Activated naive CD8-positive, alpha-beta T cell treated with anti-CD3 and anti-CD28 coated beads, Interleukin-2, amount 50 U/mL, for 16 hours (primary cell): Measurements from ENCODE around the gene MRO.
"Not testable (repeated sequence)": the region's sequence is repeated elsewhere in the genome, so short reads cannot be mapped to it uniquely, and the experiment has no call there.

Experiments
- DNase-seq: peaks from one replicate; pipeline ENCODE4 v3.0.0-alpha.2; 2020; ENCODE audit warnings: low read depth, low spot score

Gene MRO

GRCh38 chr18:50836521-50836957, 16.7 kb upstream of the MRO start:
- DNase-seq: no peak

GRCh38 chr18:50833496-50833895, 13.7 kb upstream of the MRO start:
- DNase-seq: not testable (repeated sequence)

DNA sequence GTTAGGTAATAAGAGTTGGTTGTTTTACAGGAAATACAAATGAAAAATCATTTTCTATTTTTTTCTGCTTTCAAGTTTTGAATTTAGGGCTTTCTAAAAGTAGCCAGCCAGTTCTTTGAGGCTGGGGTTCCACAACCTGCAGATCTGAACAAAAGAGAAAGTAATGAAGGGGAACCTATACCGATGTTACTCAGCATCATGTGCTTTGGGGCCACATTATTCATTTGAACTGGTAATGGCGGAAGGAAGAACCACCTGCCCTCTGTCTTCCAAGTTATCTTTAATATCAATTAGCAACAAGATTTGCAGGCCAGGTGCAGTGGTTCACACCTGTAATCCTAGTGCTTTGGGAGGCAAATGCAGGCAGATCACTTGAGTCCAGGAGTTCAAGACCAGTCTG, 12.9 kb upstream of the MRO start:
- DNase-seq: no peak

- no peak for DNase-seq
These were observed 10.7 kb upstream of the MRO start for GRCh38 chr18:50830544-50830943.

DNA sequence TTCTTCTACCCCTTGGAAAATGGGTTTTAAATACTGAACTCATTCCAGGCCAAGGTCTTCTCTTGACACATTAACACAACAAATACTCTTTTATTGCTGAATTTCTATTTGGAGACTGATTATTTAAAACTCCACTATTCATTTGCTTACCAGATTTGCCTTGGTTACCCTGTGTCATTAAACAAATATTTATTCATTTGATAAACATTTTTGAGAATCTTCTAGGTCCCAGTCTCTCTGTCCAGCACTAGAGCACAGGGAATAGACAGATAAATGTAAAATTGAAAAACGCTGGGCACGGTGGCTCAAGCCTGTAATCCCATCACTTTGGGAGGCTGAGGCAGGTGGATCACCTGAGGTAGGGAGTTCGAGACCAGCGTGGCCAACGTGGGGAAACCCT, 9.8 kb upstream of the MRO start:
- DNase-seq: no peak

DNA sequence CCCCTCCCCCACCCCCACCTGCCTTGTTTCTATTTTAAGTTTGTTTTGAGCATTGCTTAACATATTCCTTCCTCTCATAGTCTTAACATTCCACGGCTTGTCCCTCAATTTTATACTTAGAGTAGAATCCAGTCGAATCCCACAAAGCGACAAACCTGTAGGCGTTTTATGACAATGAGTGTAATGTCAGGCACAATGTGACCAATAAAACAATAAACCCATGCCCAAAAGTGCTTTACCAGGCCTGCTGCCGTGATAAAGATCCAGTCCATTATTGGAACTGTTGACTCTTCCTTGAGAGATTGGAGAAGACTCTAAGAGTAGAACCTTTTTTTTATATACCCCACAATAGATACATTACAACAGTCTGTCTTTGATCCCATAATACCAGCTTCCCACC, 6.2 kb upstream of the MRO start:
- DNase-seq: no peak

- DNase-seq: no peak
These were observed 5.8 kb upstream of the MRO start for GRCh38 chr18:50825621-50826020.

- DNase-seq: no peak
These were observed 2.9 kb upstream of the MRO start for GRCh38 chr18:50822756-50823155.

DNA sequence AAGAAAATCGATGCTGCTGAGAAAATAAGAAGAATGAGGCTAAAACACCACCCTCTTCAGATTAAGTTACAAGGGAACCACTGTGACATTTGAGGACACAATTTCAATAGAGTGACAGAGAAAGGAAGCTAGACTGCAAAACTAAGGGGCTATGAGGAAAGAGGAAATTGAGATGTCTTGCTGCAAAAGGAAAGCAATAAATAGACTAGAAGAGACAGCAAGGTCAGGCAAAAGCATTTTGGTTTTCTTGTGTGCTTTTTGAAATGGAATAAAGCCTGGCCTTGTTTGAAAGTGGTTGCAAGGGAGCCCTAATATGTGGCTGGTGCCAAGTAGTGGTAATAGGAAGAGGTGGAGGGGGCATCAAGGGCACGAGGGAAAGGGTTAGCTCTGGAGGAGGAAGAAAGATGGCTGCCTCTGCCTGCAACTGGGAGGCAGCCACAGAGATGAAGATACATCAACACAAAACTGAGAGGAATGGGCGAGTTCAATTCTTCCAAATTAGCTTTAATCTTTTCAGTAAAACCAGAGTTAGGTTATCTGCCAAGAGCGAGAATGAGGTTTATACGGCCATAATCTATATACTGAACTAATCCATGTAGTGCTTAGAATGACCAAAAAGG, 1.2 kb upstream of the MRO start:
- no peak for DNase-seq

DNA sequence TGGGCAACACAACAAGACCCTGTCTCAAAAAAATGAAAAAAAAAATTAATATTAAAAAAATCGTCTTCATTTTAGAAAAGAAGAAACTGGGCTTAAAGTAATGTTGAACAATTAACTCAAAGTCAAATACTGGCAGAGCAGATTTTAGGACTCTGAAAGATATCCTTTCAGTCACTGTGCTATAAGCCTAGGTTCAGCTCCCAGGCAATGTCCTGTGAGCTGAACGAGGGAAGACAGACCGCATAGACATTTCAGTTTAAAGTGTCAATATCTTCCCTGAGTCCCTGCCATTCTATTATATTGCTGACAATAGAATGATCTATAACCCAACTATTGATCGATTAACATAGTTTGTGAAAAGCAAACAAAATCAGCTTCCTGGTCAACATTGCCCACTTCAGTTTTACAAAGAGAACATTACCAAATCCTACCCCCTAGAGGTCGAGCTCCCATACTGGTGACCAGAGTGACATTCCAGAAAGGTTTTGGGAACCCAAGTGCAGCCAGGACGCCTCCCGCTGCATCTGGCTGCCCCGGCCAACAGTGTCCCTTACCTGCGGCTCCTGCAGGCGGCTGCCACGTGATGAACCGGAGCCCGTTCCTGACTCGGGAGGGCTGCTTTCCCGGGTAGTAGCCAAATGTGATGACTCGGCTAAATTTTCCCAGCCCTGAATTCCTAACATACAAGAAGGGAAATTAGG, 639 bp downstream of the MRO start:
- DNase-seq: no peak

- no peak for DNase-seq
These were observed 3.2 kb downstream of the MRO start for GRCh38 chr18:50816419-50817166.

DNA sequence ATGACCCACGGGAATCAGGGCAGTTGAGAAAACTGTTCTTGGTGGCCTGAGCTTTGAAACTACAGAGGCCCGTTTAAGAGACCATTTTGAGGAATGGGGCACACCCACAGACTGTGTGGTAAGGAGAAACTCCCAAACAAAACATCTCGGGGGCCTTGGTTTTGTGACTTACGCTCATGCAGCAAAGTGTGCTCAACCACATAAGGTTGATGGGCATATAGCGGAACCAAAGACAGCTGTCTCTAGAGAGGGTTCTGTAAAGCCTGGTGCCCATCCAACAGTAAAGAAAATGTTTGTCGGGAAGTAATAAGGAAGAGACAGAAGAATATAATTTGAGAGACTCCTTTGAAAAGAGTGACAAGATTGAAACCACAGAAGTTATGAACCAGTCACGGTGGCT, 5.4 kb downstream of the MRO start:
- no peak for DNase-seq

DNA sequence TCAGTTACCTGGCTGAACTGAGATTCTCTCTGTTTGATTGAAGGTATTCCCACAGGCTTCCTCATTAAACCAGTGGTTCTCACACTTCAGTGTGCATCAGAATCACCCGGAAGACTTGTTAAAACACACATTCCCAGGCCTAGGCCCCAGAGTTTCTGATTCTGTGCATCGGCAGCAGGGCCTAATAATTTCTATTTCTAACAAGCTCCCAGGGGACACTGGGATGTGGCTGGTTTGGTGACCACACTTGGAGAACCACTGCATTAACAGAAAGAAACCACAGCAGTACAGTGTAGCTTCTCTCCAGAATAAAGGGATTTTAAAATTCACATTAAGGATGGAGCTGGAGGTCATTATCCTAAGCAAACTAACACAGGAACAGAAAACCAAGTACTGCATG, 6.5 kb downstream of the MRO start:
- no peak for DNase-seq

DNA sequence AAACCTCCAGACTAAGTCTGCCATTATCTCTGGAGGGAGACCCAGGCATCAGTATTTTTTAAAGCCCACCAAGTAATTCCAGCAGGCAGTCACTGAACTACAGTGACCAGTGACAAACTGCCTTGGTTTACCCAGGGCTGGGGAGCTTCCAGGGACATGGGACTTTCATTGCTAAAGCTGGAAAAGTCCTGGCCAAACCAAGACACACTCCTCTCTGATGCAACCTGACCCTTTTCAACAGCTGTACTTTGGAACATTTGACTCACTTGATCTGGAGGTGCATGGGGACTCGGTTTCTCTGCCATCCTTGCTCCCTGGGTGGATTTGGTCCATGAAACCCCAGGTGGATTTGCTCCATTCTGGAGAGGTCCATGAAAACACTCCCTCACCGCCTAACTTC, 7.0 kb downstream of the MRO start:
- DNase-seq: no peak

DNA sequence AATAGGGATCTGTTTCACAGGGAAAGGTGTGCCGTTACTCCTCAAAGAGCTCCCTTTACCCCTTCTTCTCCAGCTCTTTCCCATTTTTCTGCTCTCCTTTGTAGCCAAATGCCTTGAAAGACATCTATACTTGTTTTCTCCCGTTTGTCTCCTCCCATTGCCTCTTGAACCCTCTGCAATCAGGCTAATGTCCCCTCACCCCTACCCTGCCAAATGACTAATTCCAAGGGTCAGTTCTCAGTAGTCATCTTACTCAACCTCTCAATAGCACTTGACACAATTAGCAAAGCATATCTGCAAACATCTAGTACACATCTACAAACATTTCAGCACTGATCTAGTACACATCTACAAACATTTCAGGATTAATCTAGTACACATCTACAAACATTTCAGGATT, 12.6 kb downstream of the MRO start:
- no peak for DNase-seq

DNA sequence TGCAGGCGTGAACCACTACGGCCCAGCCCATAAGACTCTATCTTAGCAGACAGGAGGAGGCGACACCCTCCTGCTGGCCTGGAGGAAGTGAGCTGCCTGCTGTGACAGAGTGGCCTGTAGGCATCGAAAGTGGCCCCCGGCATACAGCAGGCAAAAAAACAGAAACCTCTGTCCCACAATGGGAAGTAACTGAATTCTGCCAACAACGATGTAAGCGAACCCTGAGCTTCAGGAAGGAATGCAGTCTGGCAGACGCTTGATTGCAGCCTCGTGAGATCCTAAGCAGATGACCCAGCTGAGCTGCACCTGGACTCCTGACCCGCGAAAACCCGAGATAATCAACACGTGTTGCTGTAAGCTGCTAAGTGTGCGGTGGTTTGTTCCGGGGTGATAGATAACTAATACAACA, 13.6 kb downstream of the MRO start:
- no peak for DNase-seq

GRCh38 chr18:50805732-50806131, 14.1 kb downstream of the MRO start:
- no peak for DNase-seq

DNA sequence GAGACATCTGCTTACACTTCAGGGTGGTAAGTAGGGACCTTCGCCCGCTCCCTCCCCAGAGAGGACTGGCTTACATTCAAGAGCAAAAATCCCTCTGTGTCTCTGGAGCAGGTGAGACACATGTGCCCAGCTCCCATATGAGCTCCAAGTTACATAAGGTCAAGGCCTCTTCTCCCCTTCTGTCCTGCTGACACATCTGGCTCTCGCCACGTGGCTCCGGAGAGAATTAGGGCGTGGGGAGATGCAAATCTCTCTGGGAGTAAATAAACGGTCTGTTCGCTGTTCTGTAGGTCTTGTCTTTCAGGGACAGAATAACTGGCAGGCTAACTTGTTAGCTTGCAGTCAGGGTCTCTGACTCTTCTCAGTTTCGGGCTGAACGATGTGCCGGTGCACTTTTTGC, 16.2 kb downstream of the MRO start:
- DNase-seq: no peak

GRCh38 chr18:50802141-50802540, 17.7 kb downstream of the MRO start:
- DNase-seq: no peak

DNA sequence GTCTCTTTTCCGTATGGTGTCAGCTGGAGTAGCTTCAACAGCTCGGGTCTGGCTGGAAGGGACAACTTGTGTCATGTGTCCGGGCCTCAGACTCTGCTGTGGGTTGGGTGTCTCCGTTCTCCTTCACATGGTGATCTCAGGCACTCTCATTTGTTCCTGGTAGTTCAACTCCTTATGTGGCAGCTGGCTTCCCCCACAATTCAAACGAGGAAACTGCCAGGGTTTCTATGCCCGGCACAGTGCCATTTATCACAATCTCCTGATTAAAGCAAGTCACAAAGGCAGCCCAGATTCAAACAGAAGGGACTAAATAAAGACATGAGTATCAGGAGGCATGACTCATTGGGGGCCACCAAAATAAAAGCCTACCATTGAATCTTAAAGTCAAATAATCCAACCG, 22.7 kb downstream of the MRO start:
- no peak for DNase-seq

GRCh38 chr18:50796495-50796894, 23.3 kb downstream of the MRO start:
- no peak for DNase-seq

DNA sequence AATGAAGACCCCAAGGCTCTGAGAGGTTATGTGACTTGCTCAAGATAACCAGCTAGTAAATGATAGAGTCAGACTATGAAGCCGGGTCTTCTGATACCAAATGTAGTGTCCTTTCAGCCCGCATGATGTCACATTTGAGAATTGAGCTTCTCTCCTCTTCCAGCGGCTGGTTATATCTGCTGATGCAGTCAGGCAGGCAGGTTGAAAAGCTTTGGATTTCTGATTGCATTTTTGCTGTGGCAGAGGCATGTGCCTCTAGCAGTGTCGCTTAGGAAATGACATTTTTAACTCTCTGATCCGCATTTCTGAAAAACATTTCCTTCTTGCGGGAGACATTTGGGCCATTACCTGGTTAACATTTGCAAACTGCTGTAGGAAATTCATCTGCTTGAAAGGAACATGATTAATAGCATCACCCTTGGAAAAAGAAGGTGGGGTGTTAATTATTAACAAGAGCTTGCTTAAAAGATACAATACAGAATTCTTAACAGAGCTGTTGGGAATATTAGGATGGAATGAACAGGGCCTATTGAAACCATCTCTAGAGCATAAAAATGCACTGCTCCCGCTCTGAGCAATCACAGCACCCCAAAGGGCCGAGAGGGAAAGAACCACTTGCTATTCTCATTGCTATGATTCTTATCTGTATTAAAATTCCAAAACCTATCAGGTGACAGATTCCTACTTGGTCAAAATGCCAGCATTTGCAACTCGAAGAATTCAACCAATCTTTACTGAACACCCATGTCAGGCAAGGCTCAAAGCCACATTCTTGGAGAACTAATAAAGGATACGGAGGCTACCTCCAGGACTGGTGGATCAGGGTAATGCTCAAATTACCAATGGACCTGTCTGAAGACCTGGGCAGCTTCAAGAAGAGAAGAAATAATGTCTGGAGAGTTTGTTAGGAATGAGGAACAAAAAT, 25.9 kb downstream of the MRO start:
- no peak for DNase-seq
